AG09319 (cell line): ENCODE results near the gene RASSF5.

Experiments used
- DNase-seq: peaks from one replicate; pipeline ENCODE4 v3.0.0-alpha.2; 2010; ENCODE audit warnings: low read depth; ENCODE audit errors: extremely low read depth
- TF ChIP-seq, protein P1 (sequence below): IDR thresholded peaks from 2 replicates; pipeline ENCODE4 v1.5.1; 2011; ENCODE audit warnings: low read depth, mild to moderate bottlenecking, inconsistent platforms, low read length, moderate library complexity

Gene RASSF5

GRCh38 chr1:206491616-206492015 lies 15.7 kb upstream of the RASSF5 start:
- DNase-seq: no peak
- TF ChIP-seq, protein P1, sequence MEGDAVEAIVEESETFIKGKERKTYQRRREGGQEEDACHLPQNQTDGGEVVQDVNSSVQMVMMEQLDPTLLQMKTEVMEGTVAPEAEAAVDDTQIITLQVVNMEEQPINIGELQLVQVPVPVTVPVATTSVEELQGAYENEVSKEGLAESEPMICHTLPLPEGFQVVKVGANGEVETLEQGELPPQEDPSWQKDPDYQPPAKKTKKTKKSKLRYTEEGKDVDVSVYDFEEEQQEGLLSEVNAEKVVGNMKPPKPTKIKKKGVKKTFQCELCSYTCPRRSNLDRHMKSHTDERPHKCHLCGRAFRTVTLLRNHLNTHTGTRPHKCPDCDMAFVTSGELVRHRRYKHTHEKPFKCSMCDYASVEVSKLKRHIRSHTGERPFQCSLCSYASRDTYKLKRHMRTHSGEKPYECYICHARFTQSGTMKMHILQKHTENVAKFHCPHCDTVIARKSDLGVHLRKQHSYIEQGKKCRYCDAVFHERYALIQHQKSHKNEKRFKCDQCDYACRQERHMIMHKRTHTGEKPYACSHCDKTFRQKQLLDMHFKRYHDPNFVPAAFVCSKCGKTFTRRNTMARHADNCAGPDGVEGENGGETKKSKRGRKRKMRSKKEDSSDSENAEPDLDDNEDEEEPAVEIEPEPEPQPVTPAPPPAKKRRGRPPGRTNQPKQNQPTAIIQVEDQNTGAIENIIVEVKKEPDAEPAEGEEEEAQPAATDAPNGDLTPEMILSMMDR: no peak

- TF ChIP-seq, protein P1: no peak
- DNase-seq: no peak
These were observed 14.7 kb upstream of the RASSF5 start for GRCh38 chr1:206492589-206492988.

DNA sequence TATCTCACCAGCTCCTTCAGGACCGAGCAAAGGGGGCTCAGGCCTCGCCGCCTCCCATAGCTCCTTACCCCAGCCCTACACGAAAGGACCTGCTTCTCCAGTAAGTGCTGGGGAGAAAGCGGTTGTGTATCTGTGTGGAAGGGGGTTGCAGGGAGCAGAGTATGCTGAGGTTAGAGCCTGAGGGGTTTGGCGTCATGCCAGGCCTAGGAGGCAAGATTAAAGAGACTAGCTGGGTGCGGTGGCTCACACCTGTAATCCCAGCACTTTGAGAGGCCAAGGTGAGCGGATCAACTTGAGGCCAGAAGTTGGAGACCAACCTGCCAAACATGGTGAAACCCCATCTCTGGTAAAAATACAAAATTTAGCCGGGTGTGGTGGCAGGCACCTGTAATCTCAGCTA lies 14.1 kb upstream of the RASSF5 start:
- TF ChIP-seq, protein P1: no peak
- no peak for DNase-seq

- no peak for DNase-seq
- TF ChIP-seq, protein P1: no peak
These were observed 12.3 kb upstream of the RASSF5 start for GRCh38 chr1:206495011-206495461.

DNA sequence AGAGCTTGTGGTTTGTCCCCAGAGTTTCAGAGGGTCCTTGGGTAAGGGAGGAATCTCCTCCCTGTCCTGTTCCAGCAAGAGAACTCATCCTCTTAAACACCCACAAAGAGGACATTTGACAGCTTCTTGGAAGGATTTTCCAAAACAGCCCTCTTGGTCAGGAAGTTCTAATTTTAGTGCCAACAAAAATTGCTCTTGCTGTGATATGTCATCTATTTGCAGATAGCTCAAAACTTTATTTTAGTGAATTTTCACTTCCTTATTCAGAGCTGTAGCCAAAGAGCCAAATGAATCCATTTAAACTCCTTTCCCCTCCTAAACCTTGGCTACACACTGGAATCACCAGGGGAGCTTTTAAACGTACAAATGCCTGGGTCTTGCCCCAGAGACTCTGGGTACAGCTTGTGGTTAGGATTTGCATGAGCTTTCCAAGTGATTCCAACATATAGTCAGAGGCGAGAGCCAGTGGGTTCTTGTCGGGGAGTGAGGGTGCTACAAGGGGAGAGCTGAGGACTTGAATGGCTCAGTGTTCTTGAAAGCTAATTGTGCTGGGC lies 11.8 kb upstream of the RASSF5 start:
- TF ChIP-seq, protein P1: no peak
- no peak for DNase-seq

DNA sequence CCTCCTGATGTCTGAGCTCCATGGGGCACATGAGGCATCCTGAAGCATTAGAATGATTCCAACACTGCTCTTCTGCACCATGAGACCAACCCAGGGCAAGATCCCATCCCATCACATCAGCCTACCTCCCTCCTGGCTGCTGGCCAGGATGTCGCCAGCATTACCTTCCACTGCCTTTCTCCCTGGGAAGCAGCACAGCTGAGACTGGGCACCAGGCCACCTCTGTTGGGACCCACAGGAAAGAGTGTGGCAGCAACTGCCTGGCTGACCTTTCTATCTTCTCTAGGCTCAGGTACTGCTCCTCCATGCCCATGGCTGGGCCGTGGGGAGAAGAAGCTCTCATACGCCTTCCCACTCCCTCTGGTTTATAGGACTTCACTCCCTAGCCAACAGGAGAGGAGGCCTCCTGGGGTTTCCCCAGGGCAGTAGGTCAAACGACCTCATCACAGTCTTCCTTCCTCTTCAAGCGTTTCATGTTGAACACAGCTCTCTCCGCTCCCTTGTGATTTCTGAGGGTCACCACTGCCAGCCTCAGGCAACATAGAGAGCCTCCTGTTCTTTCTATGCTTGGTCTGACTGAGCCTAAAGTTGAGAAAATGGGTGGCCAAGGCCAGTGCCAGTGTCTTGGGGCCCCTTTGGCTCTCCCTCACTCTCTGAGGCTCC lies 11.1 kb upstream of the RASSF5 start:
- DNase-seq: no peak
- TF ChIP-seq, protein P1: no peak

DNA sequence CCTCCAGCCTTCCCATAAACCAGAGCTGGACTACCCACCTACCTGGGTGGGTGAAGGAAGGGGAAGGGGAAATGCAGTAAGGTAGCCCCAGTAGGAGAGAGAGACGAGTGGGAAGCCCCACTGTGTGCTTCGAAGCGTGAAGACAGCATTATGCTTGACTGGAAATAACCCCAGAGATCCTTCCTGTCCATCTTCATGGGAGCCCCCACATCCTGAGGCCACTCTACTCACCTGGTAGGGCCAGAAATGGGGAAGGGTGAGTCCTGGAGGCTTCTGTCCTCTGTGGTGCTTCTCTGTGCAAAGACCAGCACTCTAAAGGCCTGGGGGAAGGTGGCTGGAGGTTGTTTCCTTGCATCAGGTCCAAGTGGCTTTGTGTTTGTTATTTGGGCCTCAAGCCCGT lies 10.0 kb upstream of the RASSF5 start:
- no peak for DNase-seq
- TF ChIP-seq, protein P1: no peak
